K562 (cell line): ENCODE measurements around the gene SNRNP70. TPM values are rescaled to one million over a fixed set of nuclear protein-coding genes. Genes with fewer than 3 reads are reported as not detected.

ENCODE experiments used
- ATAC-seq: fragments of 200-7000 bp; cut with Tn5 transposase; 3 replicates; pipeline ENCODE4 v1.9.1; 2020; ENCODE audit warnings: moderate library complexity
- BruUV-seq: library from RNA; stranded (reverse); fragments of 400-500 nt; replicated peaks from 2 replicates; lab custom pipeline; 2021; lab: Mats Ljungman, UMichigan
- CTCF ChIA-PET: fragments of 300-600 bp; formaldehyde crosslinking; extraction: SDS; loops from one replicate; lab custom pipeline; 2021; ENCODE audit warnings: low intra/inter-chr PET ratio; lab: Yijun Ruan, JAX
- POLR2A ChIA-PET: fragments of 300-600, 350-650 bp; sonication (Branson Sonifier 250); formaldehyde crosslinking; extraction: SDS; loops from one replicate; lab custom pipeline; 2021; ENCODE audit warnings: antibody characterized with exemption, inconsistent platforms; lab: Yijun Ruan, JAX
- DNase-seq, 4 experiments: peaks; one replicate each; pipeline versions ENCODE4 v3.0.0 to v3.0.0-alpha.2; 2011 to 2018; ENCODE audit warnings: low spot score in 3 of 4, mixed read lengths in 3 of 4; ENCODE audit errors: extremely low read depth in 1 of 4
- FAIRE-seq: peaks from 2 replicates; lab custom pipeline; 2011; peaks lifted over from hg19 to GRCh38; lab: Jason Lieb, UNC
- H2AFZ ChIP-seq: 2 replicates; pipeline ENCODE4 v1.6.0; 2011; ENCODE audit warnings: low read depth, low read length, control low read depth, inconsistent platforms
- H3K27ac ChIP-seq: fragments of 200-600 bp; 3 replicates; pipeline ENCODE4 v1.8.0; 2011; ENCODE audit warnings: low read depth, mild to moderate bottlenecking, control low read depth, inconsistent platforms, low read length, moderate library complexity, mixed read lengths; ENCODE audit errors: extremely low read depth
- H3K27me3 ChIP-seq, 2 experiments: fragments of 300-600 bp in 1 of 2; 2 replicates in 1 of 2; 3 replicates in 1 of 2; pipeline versions ENCODE4 v1.6.0 to v1.8.0; 2011; ENCODE audit warnings: inconsistent platforms in 2 of 2, low read length in 2 of 2, mild to moderate bottlenecking in 1 of 2, mixed read lengths in 1 of 2, moderate library complexity in 1 of 2; ENCODE audit not compliant: control insufficient read depth in 2 of 2, insufficient read depth in 2 of 2
- H3K36me3 ChIP-seq: fragments of 300-600 bp; 3 replicates; pipeline ENCODE4 v1.8.0; 2011; ENCODE audit warnings: mild to moderate bottlenecking, low read length, inconsistent platforms; ENCODE audit not compliant: control insufficient read depth, insufficient read depth
- H3K4me1 ChIP-seq, 2 experiments: fragments of 200-600 bp in 1 of 2; replicated peaks in 1 of 2; 2 replicates in 1 of 2; 3 replicates in 1 of 2; pipeline versions ENCODE4 v1.5.1 to v1.8.0; 2011; ENCODE audit warnings: inconsistent platforms in 2 of 2, low read length in 2 of 2, mild to moderate bottlenecking in 1 of 2, mixed read lengths in 1 of 2, moderate library complexity in 1 of 2; ENCODE audit not compliant: control insufficient read depth in 2 of 2, insufficient read depth in 2 of 2
- H3K4me2 ChIP-seq: 2 replicates; pipeline ENCODE4 v1.6.1; 2011; ENCODE audit warnings: low read length, control low read depth, inconsistent platforms, mixed read lengths; ENCODE audit not compliant: insufficient read depth
- H3K4me3 ChIP-seq: fragments of 200-600 bp; sonication (generic), shearing (Covaris generic); 2 replicates; pipeline ENCODE4 v1.5.1; 2016; ENCODE audit warnings: control low read depth, inconsistent platforms
- H3K79me2 ChIP-seq: fragments of 200-600 bp; 3 replicates; pipeline ENCODE4 v1.8.0; 2011; ENCODE audit warnings: low read length, inconsistent platforms; ENCODE audit not compliant: control insufficient read depth, insufficient read depth
- H3K9ac ChIP-seq, 2 experiments: 2 replicates each; pipeline versions ENCODE4 v1.6.0 to v1.6.1; 2011; ENCODE audit warnings: low read depth in 2 of 2, low read length in 2 of 2, control low read depth in 1 of 2, inconsistent platforms in 1 of 2, mild to moderate bottlenecking in 1 of 2, mixed read lengths in 1 of 2; ENCODE audit not compliant: insufficient read depth in 1 of 2
- H3K9me1 ChIP-seq: one replicate; pipeline ENCODE4 v1.6.0; 2011; ENCODE audit warnings: inconsistent platforms, mild to moderate bottlenecking, low read length, moderate library complexity; ENCODE audit not compliant: control insufficient read depth, insufficient read depth
- H3K9me3 ChIP-seq: replicated peaks from 2 replicates; pipeline ENCODE4 v1.5.1; 2011; ENCODE audit warnings: low read depth, low read length, inconsistent platforms; ENCODE audit not compliant: control insufficient read depth, insufficient read depth
- H4K20me1 ChIP-seq: replicated peaks from 2 replicates; pipeline ENCODE4 v1.6.1; 2011; ENCODE audit warnings: low read length, inconsistent platforms, mixed read lengths; ENCODE audit not compliant: control insufficient read depth, insufficient read depth
- ARHGAP35 ChIP-seq: fragments of 450-650 bp; IDR thresholded peaks from 2 replicates; pipeline ENCODE4 v1.6.1; 2018; ENCODE audit not compliant: partially characterized antibody
- BHLHE40 ChIP-seq: IDR thresholded peaks from 2 replicates; pipeline ENCODE4 v1.6.1; 2011; ENCODE audit warnings: low read length, improper control_type of control experiment
- FOXA3 ChIP-seq, 2 experiments: fragments of 450-650 bp in 1 of 2; sonication (generic) in 1 of 2; formaldehyde crosslinking; IDR thresholded peaks in 1 of 2; conservative IDR thresholded peaks in 1 of 2; 2 replicates each; pipeline versions ENCODE4 v1.4.0 to v1.8.0; 2020 to 2022; ENCODE audit warnings: mild to moderate bottlenecking in 2 of 2, missing genetic modification reagents in 1 of 2
- FOXJ2 ChIP-seq: fragments of 200-800 bp; sonication (Bioruptor generic); IDR thresholded peaks from 2 replicates; pipeline ENCODE4 v1.6.1; 2016; ENCODE audit warnings: missing genetic modification characterization, missing compliant biosample characterization
- KAT7 ChIP-seq: sonication (generic); formaldehyde crosslinking; IDR thresholded peaks from 2 replicates; pipeline ENCODE4 v1.8.0; 2022; ENCODE audit warnings: missing genetic modification reagents, mild to moderate bottlenecking, borderline replicate concordance
- MIER1 ChIP-seq: fragments of 450-650 bp; IDR thresholded peaks from 2 replicates; pipeline ENCODE4 v1.6.1; 2016; ENCODE audit warnings: antibody characterized with exemption, mild to moderate bottlenecking, low read depth
- NCOR1 ChIP-seq: fragments of 450-650 bp; IDR thresholded peaks from 2 replicates; pipeline ENCODE4 v1.6.1; 2016; ENCODE audit warnings: mild to moderate bottlenecking, moderate library complexity
- NR2C1 ChIP-seq, 2 experiments: fragments of 450-650 bp; IDR thresholded peaks; 2 replicates each; pipeline ENCODE4 v1.6.1; 2017; ENCODE audit warnings: mild to moderate bottlenecking in 2 of 2, antibody characterized with exemption in 1 of 2, inconsistent platforms in 1 of 2, missing compliant biosample characterization in 1 of 2, missing genetic modification characterization in 1 of 2
- PYGO2 ChIP-seq: fragments of 450-650 bp; IDR thresholded peaks from 2 replicates; pipeline ENCODE4 v1.6.1; 2016; ENCODE audit warnings: mild to moderate bottlenecking, missing genetic modification characterization, moderate library complexity, missing compliant biosample characterization
- RCOR1 ChIP-seq, 2 experiments: IDR thresholded peaks; 2 replicates each; pipeline ENCODE4 v1.6.1; 2012; ENCODE audit warnings: low read depth in 2 of 2, low read length in 2 of 2, borderline replicate concordance in 1 of 2, improper control_type of control experiment in 1 of 2
- SOX6 ChIP-seq: fragments of 450-650 bp; IDR thresholded peaks from 2 replicates; pipeline ENCODE4 v1.6.1; 2014; ENCODE audit warnings: mild to moderate bottlenecking
- SRSF7 ChIP-seq: fragments of 200-400 bp; formaldehyde crosslinking; optimal IDR thresholded peaks from 2 replicates; pipeline ENCODE3; 2017; ENCODE audit warnings: mild to moderate bottlenecking, low read depth, low read length
- ZKSCAN8 ChIP-seq: fragments of 200-800 bp; sonication (Bioruptor generic); IDR thresholded peaks from 2 replicates; pipeline ENCODE4 v1.6.1; 2016; ENCODE audit warnings: missing genetic modification characterization, missing compliant biosample characterization
- ZNF41 ChIP-seq: fragments of 250-450 bp; sonication (Bioruptor Pico); conservative IDR thresholded peaks from 2 replicates; pipeline ENCODE4 v1.4.0; 2020; ENCODE audit warnings: mild to moderate bottlenecking
- ZNF778 ChIP-seq: fragments of 450-650 bp; formaldehyde crosslinking; IDR thresholded peaks from 2 replicates; pipeline ENCODE4 v1.4.0; 2020; ENCODE audit warnings: mild to moderate bottlenecking, moderate library complexity
- WGBS: fragments of 100-300 bp; shearing (Covaris generic); methylation state at CpG from one replicate; pipeline ENCODE4 v1.1.6; 2016; ENCODE audit warnings: low coverage, mixed read lengths; ENCODE audit not compliant: insufficient coverage; ENCODE audit errors: missing lambda C conversion rate; 5-methylcytosine and 5-hydroxymethylcytosine counted together
- in situ Hi-C: fragments of 300-500 bp; cut with MboI; formaldehyde crosslinking; loops from 4 replicates; pipeline ENCODE4 v1.15.0; 2018; ENCODE audit warnings: inconsistent platforms, mixed read lengths
- intact Hi-C: fragments of 100-400 bp; cut with micrococcal nuclease; formaldehyde crosslinking; loops from 2 replicates; pipeline ENCODE4 v1.14.2; 2022
- polyA plus RNA-seq, 8 experiments: library from polyadenylated mRNA; depleted of rRNA in 4 of 8; stranded (reverse) in 5 of 8; unstranded in 3 of 8; fragments of >200 nt; fragmentation: Nextera tagmentation in 2 of 8; fragmentation: Illumina TruSeq in 1 of 8; extraction: Ambion mirVana in 2 of 8; extraction: Trizol in 1 of 8; gene quantifications; 2 replicates each; pipeline versions ENCODE4 v1.2.1 to v1.2.3, GENCODE V29; 2011 to 2014; ENCODE audit warnings: inconsistent platforms in 1 of 8, missing spikeins in 1 of 8
- total RNA-seq, 7 experiments: library from RNA; depleted of rRNA in 6 of 7; stranded (reverse); fragments of >200 nt in 6 of 7; fragmentation: Illumina TruSeq in 2 of 7; extraction: Trizol in 2 of 7; gene quantifications; 2 replicates each; pipeline versions ENCODE4 v1.2.1 to v1.2.3, GENCODE V29; 2011 to 2021; ENCODE audit warnings: low replicate concordance in 1 of 7
- TF ChIP-seq, protein P1 (sequence below): fragments of 450-650 bp; IDR thresholded peaks from 2 replicates; pipeline ENCODE4 v1.6.1; 2016; ENCODE audit warnings: mild to moderate bottlenecking
- TF ChIP-seq, protein P2 (sequence below): sonication (generic); formaldehyde crosslinking; IDR thresholded peaks from 2 replicates; pipeline ENCODE4 v1.8.1; 2023; ENCODE audit warnings: mild to moderate bottlenecking, missing genetic modification reagents

SNRNP70 gene
- total and polyA plus RNA-seq, 9 of the 15 experiments (the other 6 are each of a cell fraction or from before 2014, with no cell fraction given), result 2.8 to 496 (median 136) TPM

DNA sequence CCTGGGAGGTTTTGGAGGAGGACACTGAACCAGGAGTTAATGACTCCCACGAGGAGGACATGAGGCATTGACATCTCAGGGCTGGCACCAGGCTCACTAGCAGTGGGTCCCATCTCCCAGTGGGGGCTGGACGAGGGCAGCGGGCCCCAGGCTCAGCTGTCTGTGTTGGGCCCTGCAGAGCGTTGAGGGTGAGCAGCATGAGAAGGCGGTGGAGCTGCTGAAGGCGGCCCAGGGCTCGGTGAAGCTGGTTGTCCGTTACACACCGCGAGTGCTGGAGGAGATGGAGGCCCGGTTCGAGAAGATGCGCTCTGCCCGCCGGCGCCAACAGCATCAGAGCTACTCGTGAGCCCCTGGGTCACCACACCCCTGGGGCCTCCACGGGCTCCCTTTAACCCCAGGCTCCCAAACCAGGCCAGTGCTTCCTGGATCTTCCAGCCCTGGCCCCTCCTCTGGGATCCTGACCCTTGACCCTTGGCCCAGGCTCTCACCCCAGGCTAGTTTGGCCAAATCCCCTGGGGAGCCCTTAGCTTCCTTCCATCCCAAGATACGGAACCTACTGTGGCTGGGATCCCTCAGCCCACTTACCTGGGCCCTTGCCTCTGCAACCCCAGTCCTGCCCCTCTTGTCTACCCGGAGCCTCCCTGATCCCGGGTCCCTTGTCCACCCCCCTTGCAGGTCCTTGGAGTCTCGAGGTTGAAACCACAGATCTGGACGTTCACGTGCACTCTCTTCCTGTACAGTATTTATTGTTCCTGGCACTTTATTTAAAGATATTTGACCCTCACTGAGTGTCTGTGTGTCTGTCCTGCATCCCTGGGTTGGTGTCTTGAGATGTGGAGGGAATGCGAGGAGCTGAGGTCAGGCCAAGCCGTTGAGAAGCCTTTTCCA is 32.7 kb downstream of the SNRNP70 start:
- in situ Hi-C loops (loop anchor here (10.0 kb wide), 1 partner anchor 1217 kb away; no protein-coding TSS in a partner anchor), intact Hi-C loops (loop anchor here (5.0 kb wide), 1 partner anchor 39 kb away; the partner anchor contains the start of genes HRC and TRPM4)
- peak overlapping the region; percentile 53 for H3K4me3 ChIP-seq
- peak overlapping the region; percentile 91 for H2AFZ ChIP-seq
- ChIA-PET CTCF (no interaction called here), POLR2A (interaction anchor here (0.6 to 1.6 kb wide), 5 partner anchors 11 to 759 kb away, joined by 3 to 6 read pairs (median 3); partner anchors contain the start of gene AKT1S1)
- H3K36me3 ChIP-seq, result peaks cover 11% of the 10 kb centered on the region
- peak in 1 of 4 experiments; percentile 8 for DNase-seq
- no TSS peak for BruUV-seq
- WGBS, result 61% methylated on average over 26 of the region's 26 CpGs
- no peaks in the 10 kb centered on the region; the same call in 1 of the 2 replicates for H4K20me1 ChIP-seq
- H3K4me1 ChIP-seq, result peaks cover 40 to 72% of the 10 kb centered on the region in 2 experiments
- no peaks in the 10 kb centered on the region for H3K27me3 ChIP-seq
- peak overlapping the region; percentile 95 to 98 for H3K9ac ChIP-seq
- no peaks in the 10 kb centered on the region for H3K9me1 ChIP-seq
- no peak for FAIRE-seq
- peak overlapping the region; percentile 86 for H3K4me2 ChIP-seq
- H3K9me3 ChIP-seq, result no peaks in the 10 kb centered on the region
- peak overlapping the region; percentile 98 for H3K27ac ChIP-seq
- H3K79me2 ChIP-seq, result peaks cover 22% of the 10 kb centered on the region; the same call in 2 of the 3 replicates
- no peak for ATAC-seq
- no peak for TF ChIP-seq ZNF778 (CRISPR knock-in tag)
- TF ChIP-seq MIER1, result no peak
- TF ChIP-seq ARHGAP35, result no peak
- TF ChIP-seq NCOR1, result no peak
- no peak for TF ChIP-seq ZKSCAN8
- TF ChIP-seq RCOR1 (IDR thresholded peaks at IDR 0.05; ENCODE audit: borderline replicate concordance in 1 of 2, low read depth in 2 of 2, low read length in 2 of 2), result no peak
- 0 out of 4 replicates have a peak, but pooled peaks of 1 of the 2 experiments have one; percentile 17 for TF ChIP-seq FOXA3 (CRISPR knock-in tag; conservative IDR thresholded peaks at IDR 0.05 in 1 of 2, IDR thresholded peaks at IDR 0.05 in 1 of 2)
- no peak for TF ChIP-seq KAT7 (CRISPR knock-in tag)
- no peak for TF ChIP-seq PYGO2 (tag)
- TF ChIP-seq BHLHE40, result peak; percentile 27; the same call in 1 of the 2 replicates
- TF ChIP-seq ZNF41 (CRISPR knock-in tag), result no peak
- TF ChIP-seq SRSF7, result no peak
- no peak for TF ChIP-seq SOX6
- TF ChIP-seq, protein P1, sequence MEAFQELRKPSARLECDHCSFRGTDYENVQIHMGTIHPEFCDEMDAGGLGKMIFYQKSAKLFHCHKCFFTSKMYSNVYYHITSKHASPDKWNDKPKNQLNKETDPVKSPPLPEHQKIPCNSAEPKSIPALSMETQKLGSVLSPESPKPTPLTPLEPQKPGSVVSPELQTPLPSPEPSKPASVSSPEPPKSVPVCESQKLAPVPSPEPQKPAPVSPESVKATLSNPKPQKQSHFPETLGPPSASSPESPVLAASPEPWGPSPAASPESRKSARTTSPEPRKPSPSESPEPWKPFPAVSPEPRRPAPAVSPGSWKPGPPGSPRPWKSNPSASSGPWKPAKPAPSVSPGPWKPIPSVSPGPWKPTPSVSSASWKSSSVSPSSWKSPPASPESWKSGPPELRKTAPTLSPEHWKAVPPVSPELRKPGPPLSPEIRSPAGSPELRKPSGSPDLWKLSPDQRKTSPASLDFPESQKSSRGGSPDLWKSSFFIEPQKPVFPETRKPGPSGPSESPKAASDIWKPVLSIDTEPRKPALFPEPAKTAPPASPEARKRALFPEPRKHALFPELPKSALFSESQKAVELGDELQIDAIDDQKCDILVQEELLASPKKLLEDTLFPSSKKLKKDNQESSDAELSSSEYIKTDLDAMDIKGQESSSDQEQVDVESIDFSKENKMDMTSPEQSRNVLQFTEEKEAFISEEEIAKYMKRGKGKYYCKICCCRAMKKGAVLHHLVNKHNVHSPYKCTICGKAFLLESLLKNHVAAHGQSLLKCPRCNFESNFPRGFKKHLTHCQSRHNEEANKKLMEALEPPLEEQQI, result no peak
- peak; percentile 86 for TF ChIP-seq NR2C1 (IDR thresholded peaks at IDR 0.05)
- TF ChIP-seq NR2C1 (tag; IDR thresholded peaks at IDR 0.05), result peak; percentile 87
- TF ChIP-seq, protein P2, sequence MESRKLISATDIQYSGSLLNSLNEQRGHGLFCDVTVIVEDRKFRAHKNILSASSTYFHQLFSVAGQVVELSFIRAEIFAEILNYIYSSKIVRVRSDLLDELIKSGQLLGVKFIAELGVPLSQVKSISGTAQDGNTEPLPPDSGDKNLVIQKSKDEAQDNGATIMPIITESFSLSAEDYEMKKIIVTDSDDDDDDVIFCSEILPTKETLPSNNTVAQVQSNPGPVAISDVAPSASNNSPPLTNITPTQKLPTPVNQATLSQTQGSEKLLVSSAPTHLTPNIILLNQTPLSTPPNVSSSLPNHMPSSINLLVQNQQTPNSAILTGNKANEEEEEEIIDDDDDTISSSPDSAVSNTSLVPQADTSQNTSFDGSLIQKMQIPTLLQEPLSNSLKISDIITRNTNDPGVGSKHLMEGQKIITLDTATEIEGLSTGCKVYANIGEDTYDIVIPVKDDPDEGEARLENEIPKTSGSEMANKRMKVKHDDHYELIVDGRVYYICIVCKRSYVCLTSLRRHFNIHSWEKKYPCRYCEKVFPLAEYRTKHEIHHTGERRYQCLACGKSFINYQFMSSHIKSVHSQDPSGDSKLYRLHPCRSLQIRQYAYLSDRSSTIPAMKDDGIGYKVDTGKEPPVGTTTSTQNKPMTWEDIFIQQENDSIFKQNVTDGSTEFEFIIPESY (CRISPR knock-in tag), result peak; percentile 87; the same call in 1 of the 2 replicates
- TF ChIP-seq FOXJ2 (tag), result peak; percentile 26; the same call in 1 of the 2 replicates
